RPMI7951 (cell line): ENCODE measurements around the gene DDX54. TPM values are rescaled to one million over a fixed set of nuclear protein-coding genes. Genes with fewer than 3 reads are reported as not detected.
A peak's percentile ranks its signal among the peaks of the same experiment; 100 is the strongest.
"Not testable (repeated sequence)": the region's sequence is repeated elsewhere in the genome, so short reads cannot be mapped to it uniquely, and the experiment has no call there.

ENCODE experiments used
- DNase-seq: peaks from one replicate; pipeline ENCODE4 v3.0.0-alpha.2; 2012; ENCODE audit warnings: low read depth
- total RNA-seq: library from RNA; depleted of rRNA; stranded (reverse); fragments of >200 nt; shearing (Covaris generic); gene quantifications from 2 replicates; pipeline ENCODE4 v1.2.3, GENCODE V29; 2014

The DDX54 gene
- total RNA-seq, 1 experiment from 2014 or later, result 17.2 TPM

GRCh38 chr12:113142173-113142885, 42.9 kb downstream of the DDX54 start:
- DNase-seq, result no peak

- not testable (repeated sequence) for DNase-seq
Observed at GRCh38 chr12:113141716-113142115, 43.6 kb downstream of the DDX54 start.

GRCh38 chr12:113140706-113141105, 44.6 kb downstream of the DDX54 start:
- no peak for DNase-seq

GRCh38 chr12:113138826-113139225, 46.5 kb downstream of the DDX54 start:
- DNase-seq, result no peak

GRCh38 chr12:113137861-113138783, 47.2 kb downstream of the DDX54 start:
- DNase-seq, result no peak

- DNase-seq, result no peak
Observed at GRCh38 chr12:113136990-113137511, 48.2 kb downstream of the DDX54 start.

GRCh38 chr12:113136128-113136989, 48.9 kb downstream of the DDX54 start:
- no peak for DNase-seq

GRCh38 chr12:113135178-113136127, 49.8 kb downstream of the DDX54 start, which contains the start of gene RASAL1:
Gene RASAL1 (minus strand): TSS chr12:113135761. CDS start chr12:113135462, 299 bp downstream.
- DNase-seq, result no peak

GRCh38 chr12:113134521-113134951, 50.7 kb downstream of the DDX54 start:
- no peak for DNase-seq

- no peak for DNase-seq
Observed at GRCh38 chr12:113134071-113134470, 51.2 kb downstream of the DDX54 start.

- DNase-seq, result no peak
Observed at GRCh38 chr12:113133666-113134065, 51.6 kb downstream of the DDX54 start.

- DNase-seq, result no peak
Observed at GRCh38 chr12:113133036-113133435, 52.2 kb downstream of the DDX54 start.

GRCh38 chr12:113131556-113131955, 53.7 kb downstream of the DDX54 start:
- DNase-seq, result no peak

- DNase-seq, result peak; percentile 45
Observed at GRCh38 chr12:113130457-113131135, 54.7 kb downstream of the DDX54 start.

- DNase-seq, result no peak
Observed at GRCh38 chr12:113129664-113130456, 55.4 kb downstream of the DDX54 start.

- no peak for DNase-seq
Observed at GRCh38 chr12:113128802-113129663, 56.2 kb downstream of the DDX54 start.

GRCh38 chr12:113127791-113128199, 57.5 kb downstream of the DDX54 start:
- no peak for DNase-seq
